ENCODE data around the gene GPC5.
"Not testable (repeated sequence)": the region's sequence is repeated elsewhere in the genome, so short reads cannot be mapped to it uniquely, and the experiment has no call there.

Gene GPC5

GRCh38 chr13:92513672-92514071 is 1115.3 kb downstream of the GPC5 start:
- Mint-ChIP-seq H3K9me3 (peaks cover 7% of the 10 kb centered on the region), H3K27ac (no peak overlapping the region), H3K4me1 (no peaks in the 10 kb centered on the region), H3K4me3 (no peak overlapping the region), H3K36me3 (no peaks in the 10 kb centered on the region), H3K27me3 (no peaks in the 10 kb centered on the region)
- ATAC-seq (ENCODE audit: low read depth) (no peak), DNase-seq (ENCODE audit: low spot score in 2 of 2) (no peak)

GRCh38 chr13:92514420-92515125 is 1116.2 kb downstream of the GPC5 start:
- Mint-ChIP-seq H3K27me3 (no peaks in the 10 kb centered on the region), H3K9me3 (peaks cover 6% of the 10 kb centered on the region), H3K36me3 (no peaks in the 10 kb centered on the region), H3K4me3 (no peak overlapping the region), H3K4me1 (no peaks in the 10 kb centered on the region), H3K27ac (no peak overlapping the region)
- DNase-seq (ENCODE audit: low spot score in 2 of 2) (no peak), ATAC-seq (ENCODE audit: low read depth) (no peak)

DNA sequence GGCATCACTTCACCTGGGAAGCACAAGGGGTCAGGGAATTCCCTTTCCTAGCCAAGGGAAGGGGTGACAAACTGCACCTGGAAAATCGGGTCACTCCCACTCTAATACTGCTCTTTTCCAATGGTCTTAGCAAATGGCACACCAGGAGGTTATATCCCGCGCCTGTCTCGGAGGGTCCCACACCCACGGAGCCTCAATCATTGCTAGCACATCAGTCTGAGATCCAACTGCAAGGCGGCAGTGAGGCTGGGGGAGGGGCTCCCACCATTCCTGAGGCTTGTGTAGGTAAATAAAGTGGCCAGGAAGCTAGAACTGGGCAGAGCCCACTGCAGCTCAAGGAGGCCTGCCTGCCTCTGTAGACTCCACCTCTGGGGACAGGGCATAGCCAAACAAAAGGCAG is 1118.5 kb downstream of the GPC5 start:
- not testable (repeated sequence) for DNase-seq (ENCODE audit: low spot score in 2 of 2); H3K4me3 Mint-ChIP-seq; H3K36me3 Mint-ChIP-seq

GRCh38 chr13:92518622-92519021 is 1120.2 kb downstream of the GPC5 start:
- H3K4me3 Mint-ChIP-seq; H3K9me3 Mint-ChIP-seq; H3K27me3 Mint-ChIP-seq; DNase-seq (ENCODE audit: low spot score in 2 of 2); H3K4me1 Mint-ChIP-seq; H3K27ac Mint-ChIP-seq; H3K36me3 Mint-ChIP-seq; ATAC-seq (ENCODE audit: low read depth): not testable (repeated sequence)

More for the DNA sequence above, 1118.5 kb downstream of the GPC5 start:
- H3K27me3 Mint-ChIP-seq; H3K9me3 Mint-ChIP-seq; ATAC-seq (ENCODE audit: low read depth); H3K4me1 Mint-ChIP-seq; H3K27ac Mint-ChIP-seq: not testable (repeated sequence)

DNA sequence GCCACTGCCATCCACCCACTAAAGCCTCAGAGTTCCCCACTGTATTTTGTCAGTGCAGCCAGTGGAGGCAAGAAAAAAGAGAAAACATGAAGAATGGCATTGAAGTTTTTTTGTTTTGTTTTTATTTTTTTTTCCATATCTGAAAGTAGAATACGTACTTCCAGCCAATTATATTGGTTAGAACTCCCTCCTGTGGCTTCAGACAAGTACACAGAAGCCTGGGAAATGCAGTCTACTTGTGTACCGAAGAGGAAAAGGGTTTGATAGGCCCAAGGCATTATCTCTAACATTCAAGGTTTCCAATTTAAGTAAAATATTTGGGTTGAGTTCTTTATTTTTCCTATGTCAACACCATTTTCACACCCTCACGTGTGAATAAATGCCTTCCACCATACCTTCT is 1131.9 kb downstream of the GPC5 start:
- Mint-ChIP-seq H3K4me3 (no peak overlapping the region), H3K27me3 (no peaks in the 10 kb centered on the region), H3K4me1 (no peaks in the 10 kb centered on the region), H3K27ac (no peak overlapping the region), H3K36me3 (no peaks in the 10 kb centered on the region), H3K9me3 (peaks cover 5% of the 10 kb centered on the region)
- ATAC-seq (ENCODE audit: low read depth): no peak
- no peak for DNase-seq (ENCODE audit: low spot score in 2 of 2)

- no peaks in the 10 kb centered on the region for H3K4me1 Mint-ChIP-seq
- peaks cover 10% of the 10 kb centered on the region for H3K9me3 Mint-ChIP-seq
- H3K27ac Mint-ChIP-seq: no peak overlapping the region
- H3K4me3 Mint-ChIP-seq: no peak overlapping the region
- DNase-seq (ENCODE audit: low spot score in 2 of 2) (no peak), ATAC-seq (ENCODE audit: low read depth) (no peak)
- no peaks in the 10 kb centered on the region for H3K36me3 Mint-ChIP-seq
- no peaks in the 10 kb centered on the region for H3K27me3 Mint-ChIP-seq
These were observed 1137.0 kb downstream of the GPC5 start for GRCh38 chr13:92535222-92536006.

DNA sequence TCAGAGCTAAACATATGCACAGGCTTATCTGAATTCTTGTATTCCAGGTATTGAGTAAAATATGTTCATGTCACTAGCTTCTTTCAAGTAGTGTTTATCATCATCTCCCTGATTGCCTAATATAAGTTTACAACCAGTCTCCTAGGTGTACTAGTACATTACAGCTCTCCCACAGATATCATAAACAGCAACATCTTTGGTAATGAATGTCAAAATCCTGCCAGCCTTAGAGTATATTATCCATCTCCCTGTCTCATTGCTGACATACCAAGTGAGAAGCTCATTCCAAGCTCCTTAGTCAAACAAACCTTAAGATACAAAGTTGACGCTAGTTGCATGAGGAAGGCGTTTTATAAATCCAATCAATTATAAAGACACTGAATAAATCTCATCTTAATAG is 1139.0 kb downstream of the GPC5 start:
- ATAC-seq (ENCODE audit: low read depth) (no peak), DNase-seq (ENCODE audit: low spot score in 2 of 2) (no peak)
- H3K4me1 Mint-ChIP-seq: no peaks in the 10 kb centered on the region
- H3K27me3 Mint-ChIP-seq: no peaks in the 10 kb centered on the region
- H3K4me3 Mint-ChIP-seq: no peak overlapping the region
- no peaks in the 10 kb centered on the region for H3K36me3 Mint-ChIP-seq
- peaks cover 12% of the 10 kb centered on the region for H3K9me3 Mint-ChIP-seq
- no peak overlapping the region for H3K27ac Mint-ChIP-seq

DNA sequence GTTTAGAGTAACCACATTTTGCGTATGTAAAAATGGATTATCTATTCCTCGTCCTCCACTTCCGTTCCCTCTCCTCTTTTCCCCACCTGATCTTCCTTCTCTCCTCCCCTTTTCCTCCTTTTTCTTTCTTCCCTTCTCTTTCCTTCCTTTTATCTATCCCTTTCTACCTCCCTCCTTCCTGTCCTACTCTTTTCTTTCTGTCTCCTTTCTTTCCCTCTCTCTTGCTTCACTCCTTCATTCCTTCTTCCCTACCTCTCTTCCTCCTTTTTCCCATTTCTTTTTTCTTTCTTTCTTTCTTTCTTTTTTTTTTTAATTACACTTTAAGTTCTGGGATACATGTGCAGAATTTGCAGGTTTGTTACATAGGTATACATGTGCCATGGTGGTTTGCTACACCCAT is 1139.7 kb downstream of the GPC5 start:
- no peak overlapping the region for H3K27ac Mint-ChIP-seq
- peaks cover 16% of the 10 kb centered on the region for H3K9me3 Mint-ChIP-seq
- ATAC-seq (ENCODE audit: low read depth): no peak
- no peak overlapping the region for H3K4me3 Mint-ChIP-seq
- no peak for DNase-seq (ENCODE audit: low spot score in 2 of 2)
- H3K4me1 Mint-ChIP-seq: no peaks in the 10 kb centered on the region
- no peaks in the 10 kb centered on the region for H3K27me3 Mint-ChIP-seq
- H3K36me3 Mint-ChIP-seq: no peaks in the 10 kb centered on the region

- peaks cover 16% of the 10 kb centered on the region for H3K9me3 Mint-ChIP-seq
- not testable (repeated sequence) for ATAC-seq (ENCODE audit: low read depth); H3K4me1 Mint-ChIP-seq; DNase-seq (ENCODE audit: low spot score in 2 of 2); H3K27ac Mint-ChIP-seq; H3K4me3 Mint-ChIP-seq; H3K36me3 Mint-ChIP-seq; H3K27me3 Mint-ChIP-seq
These were observed 1140.7 kb downstream of the GPC5 start for GRCh38 chr13:92539148-92539547.

DNA sequence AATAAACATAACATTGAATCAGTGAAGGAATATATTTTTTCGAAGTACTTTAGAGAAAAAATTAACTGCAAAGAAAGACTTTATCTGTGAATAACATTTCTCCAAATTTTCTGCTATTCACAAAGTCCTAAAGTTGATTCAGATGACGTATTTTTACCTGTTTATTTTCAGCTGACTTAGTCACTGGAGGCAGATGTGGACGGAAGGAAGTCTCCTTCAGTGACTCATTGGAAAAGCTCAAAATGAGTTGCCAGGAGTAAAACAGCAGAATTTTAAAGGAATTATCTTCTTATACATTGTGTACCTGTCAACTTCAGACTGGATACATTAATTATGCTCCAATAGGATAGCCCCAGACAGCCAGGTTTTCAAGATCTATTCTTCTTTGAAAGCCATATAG is 1148.8 kb downstream of the GPC5 start:
- Mint-ChIP-seq H3K4me1 (no peaks in the 10 kb centered on the region), H3K9me3 (peaks cover 8% of the 10 kb centered on the region), H3K4me3 (no peak overlapping the region), H3K36me3 (no peaks in the 10 kb centered on the region), H3K27ac (no peak overlapping the region), H3K27me3 (no peaks in the 10 kb centered on the region)
- no peak for ATAC-seq (ENCODE audit: low read depth)
- no peak for DNase-seq (ENCODE audit: low spot score in 2 of 2)

- Mint-ChIP-seq H3K4me1 (no peaks in the 10 kb centered on the region), H3K36me3 (no peaks in the 10 kb centered on the region), H3K9me3 (peaks cover 3% of the 10 kb centered on the region), H3K4me3 (no peak overlapping the region), H3K27ac (no peak overlapping the region), H3K27me3 (no peaks in the 10 kb centered on the region)
- no peak for DNase-seq (ENCODE audit: low spot score in 2 of 2)
- no peak for ATAC-seq (ENCODE audit: low read depth)
These were observed 1150.9 kb downstream of the GPC5 start for GRCh38 chr13:92549276-92549675.

DNA sequence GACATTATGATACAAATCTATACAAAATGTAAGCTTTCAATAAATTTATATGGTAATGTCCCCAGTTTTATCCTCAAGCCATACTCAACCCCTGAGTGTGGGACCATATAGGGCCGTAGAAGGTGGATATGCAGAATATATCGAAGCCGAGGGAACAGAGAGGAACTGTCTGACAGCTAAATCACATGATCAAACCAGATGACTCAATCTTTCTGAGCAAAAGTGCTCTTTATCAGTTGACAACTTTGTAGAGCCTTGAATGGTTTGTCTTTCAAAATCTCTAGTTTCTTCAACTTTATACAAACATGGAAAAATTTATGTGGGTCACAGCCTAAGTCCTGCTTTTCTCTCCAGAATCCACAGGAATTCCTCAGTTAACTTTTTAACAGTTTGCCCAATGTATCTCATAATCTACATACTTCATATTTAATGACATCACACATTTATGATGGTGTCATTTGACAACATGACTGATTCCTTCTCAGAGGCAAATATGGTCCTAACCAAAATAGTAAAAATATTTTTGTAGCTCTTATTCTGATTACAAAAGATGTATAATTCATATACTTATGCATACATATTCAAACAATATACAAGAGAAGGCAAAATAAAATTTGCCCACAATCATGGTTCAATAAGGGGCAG is 1155.2 kb downstream of the GPC5 start:
- no peak overlapping the region for H3K27ac Mint-ChIP-seq
- no peaks in the 10 kb centered on the region for H3K4me1 Mint-ChIP-seq
- ATAC-seq (ENCODE audit: low read depth) (no peak), DNase-seq (ENCODE audit: low spot score in 2 of 2) (no peak)
- no peaks in the 10 kb centered on the region for H3K27me3 Mint-ChIP-seq
- no peaks in the 10 kb centered on the region for H3K36me3 Mint-ChIP-seq
- H3K9me3 Mint-ChIP-seq: peaks cover 2% of the 10 kb centered on the region
- H3K4me3 Mint-ChIP-seq: no peak overlapping the region

GRCh38 chr13:92560883-92561282 is 1162.5 kb downstream of the GPC5 start:
- DNase-seq (ENCODE audit: low spot score in 2 of 2) (no peak), ATAC-seq (ENCODE audit: low read depth) (no peak)
- Mint-ChIP-seq H3K36me3 (no peaks in the 10 kb centered on the region), H3K4me1 (no peaks in the 10 kb centered on the region), H3K27me3 (no peaks in the 10 kb centered on the region), H3K9me3 (peaks cover 3% of the 10 kb centered on the region), H3K27ac (no peak overlapping the region), H3K4me3 (no peak overlapping the region)

- Mint-ChIP-seq H3K27ac (no peak overlapping the region), H3K36me3 (no peaks in the 10 kb centered on the region), H3K4me3 (no peak overlapping the region), H3K27me3 (no peaks in the 10 kb centered on the region), H3K4me1 (no peaks in the 10 kb centered on the region), H3K9me3 (peaks cover 3% of the 10 kb centered on the region)
- no peak for ATAC-seq (ENCODE audit: low read depth)
- no peak for DNase-seq (ENCODE audit: low spot score in 2 of 2)
These were observed 1166.5 kb downstream of the GPC5 start for GRCh38 chr13:92564942-92565341.
